KBM-7 (cell line): Measurements from ENCODE around the gene RPUSD1.

Experiments used
- DNase-seq: peaks from one replicate; pipeline ENCODE4 v3.0.0-alpha.2; 2015
- in situ Hi-C: fragments of 300-500 bp; cut with MboI; formaldehyde crosslinking; loops from 2 replicates; pipeline ENCODE4 v1.14.3; 2020; ENCODE audit warnings: low sequenced_read_pairs, low pct_unique_long_range_greater_than_20kb, mixed read lengths

RPUSD1 gene

GRCh38 chr16:774086-775001 is 13.8 kb downstream of the RPUSD1 start:
- in situ Hi-C loops = no loop called here
- DNase-seq = no peak

DNA sequence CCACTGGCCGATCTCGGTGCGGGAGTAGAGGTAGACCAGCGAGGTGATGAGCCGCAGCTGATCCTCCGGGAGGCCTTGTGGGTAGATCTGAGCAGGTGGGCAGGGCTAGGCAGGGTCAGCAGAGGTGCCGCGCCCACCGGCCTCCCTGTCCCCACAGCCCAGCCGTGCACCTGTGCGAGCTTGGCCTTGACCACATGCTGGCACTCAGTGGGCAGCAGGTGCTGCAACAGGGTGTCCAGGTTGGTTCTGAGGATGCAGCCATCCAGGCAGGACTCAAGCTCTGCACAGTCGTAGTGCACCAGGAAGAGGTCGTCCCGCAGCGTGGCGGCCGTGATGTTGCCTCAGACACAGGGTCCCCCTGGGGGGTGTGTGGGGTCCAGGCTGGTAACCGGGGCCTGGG is 15.2 kb downstream of the RPUSD1 start:
- DNase-seq = no peak
- in situ Hi-C loops = no loop called here

DNA sequence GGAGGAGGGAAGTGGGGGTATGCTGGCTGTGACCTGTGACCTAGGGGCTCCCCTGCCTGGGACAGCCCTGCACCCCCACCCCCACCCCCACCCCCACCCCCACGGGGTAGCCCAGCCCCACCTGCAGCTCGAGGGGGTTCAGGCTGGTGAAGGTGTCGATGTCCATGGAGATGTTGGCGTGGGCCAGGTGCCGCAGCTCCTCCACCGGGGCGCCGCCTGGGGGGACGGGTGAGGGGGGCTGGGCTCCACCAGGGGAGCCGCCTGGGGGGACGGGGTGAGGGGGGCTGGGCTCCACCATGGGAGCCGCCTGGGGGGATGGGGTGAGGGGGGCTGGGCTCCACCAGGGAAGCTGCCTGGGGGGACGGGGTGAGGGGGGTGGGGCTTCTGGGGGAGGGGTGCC is 17.8 kb downstream of the RPUSD1 start:
- DNase-seq = no peak
- in situ Hi-C loops = no loop called here

DNA sequence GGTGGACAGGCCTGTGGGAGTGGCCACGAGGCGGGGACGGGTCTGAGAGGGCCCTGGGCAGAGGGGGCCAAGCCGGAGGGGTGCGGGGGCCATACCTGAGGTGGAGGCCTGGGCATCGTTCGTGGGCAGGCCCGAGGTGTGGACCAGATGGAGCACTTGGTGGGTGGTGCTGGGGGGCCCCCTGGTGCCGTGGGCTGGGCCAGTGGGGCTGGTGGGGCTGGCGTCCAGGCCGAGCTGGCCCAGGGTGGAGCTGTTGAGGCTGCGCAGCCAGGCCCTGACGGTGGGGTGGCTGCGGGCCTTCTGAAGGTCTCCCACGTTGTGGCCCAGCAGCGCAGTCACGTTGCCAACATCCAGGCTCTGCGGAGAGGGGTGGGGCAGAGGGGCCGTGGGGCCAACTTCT is 18.2 kb downstream of the RPUSD1 start:
- in situ Hi-C loops = no loop called here
- no peak for DNase-seq

DNA sequence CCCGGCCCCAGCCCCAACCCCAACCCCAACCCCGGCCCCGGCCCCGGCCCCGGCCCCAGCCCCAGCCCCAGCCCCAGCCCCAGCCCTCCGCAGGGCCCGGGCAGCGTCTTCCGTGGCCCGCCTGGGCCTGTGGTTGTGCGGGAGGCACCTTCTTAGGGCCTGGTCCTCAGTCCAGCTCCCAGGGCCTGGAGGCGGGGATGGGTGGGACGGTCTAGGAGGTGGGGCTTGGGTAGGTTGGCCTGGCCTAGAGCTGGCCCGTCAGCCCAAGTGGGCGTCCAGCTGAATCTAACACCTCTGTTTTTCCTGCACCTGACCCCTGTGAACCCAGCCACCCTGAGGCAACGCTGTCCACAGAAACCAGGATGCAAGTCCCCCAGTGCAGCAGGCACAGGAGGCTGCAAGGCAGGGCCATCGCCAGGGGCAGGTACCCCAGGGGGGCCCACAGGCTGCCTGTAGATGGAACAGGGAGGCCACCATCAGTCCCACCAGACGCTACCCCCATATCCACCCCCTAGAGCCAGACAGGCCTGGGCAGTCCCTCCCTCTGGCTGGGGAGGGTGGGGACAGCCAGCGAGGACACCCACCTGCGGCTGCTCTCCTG is 18.9 kb downstream of the RPUSD1 start:
- in situ Hi-C loops = no loop called here

DNA sequence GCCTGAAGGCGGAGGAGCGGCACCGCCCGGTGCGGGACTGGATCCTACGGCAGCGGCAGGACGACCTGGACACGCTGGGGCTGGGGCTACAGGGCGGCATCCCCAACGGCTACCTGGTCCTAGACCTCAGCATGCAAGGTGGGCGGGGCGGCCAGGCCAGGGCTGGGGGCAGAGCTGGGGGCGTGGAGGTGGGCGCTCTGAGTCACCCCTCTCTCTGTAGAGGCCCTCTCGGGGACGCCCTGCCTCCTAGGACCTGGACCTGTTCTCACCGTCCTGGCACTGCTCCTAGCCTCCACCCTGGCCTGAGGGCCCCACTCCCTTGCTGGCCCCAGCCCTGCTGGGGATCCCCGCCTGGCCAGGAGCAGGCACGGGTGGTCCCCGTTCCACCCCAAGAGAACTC is 19.8 kb downstream of the RPUSD1 start:
- DNase-seq = no peak
- in situ Hi-C loops = no loop called here

More for the DNA sequence above, 18.9 kb downstream of the RPUSD1 start:
- DNase-seq = no peak

GRCh38 chr16:767743-768235 is 20.4 kb downstream of the RPUSD1 start:
- in situ Hi-C loops = no loop called here
- DNase-seq = no peak

DNA sequence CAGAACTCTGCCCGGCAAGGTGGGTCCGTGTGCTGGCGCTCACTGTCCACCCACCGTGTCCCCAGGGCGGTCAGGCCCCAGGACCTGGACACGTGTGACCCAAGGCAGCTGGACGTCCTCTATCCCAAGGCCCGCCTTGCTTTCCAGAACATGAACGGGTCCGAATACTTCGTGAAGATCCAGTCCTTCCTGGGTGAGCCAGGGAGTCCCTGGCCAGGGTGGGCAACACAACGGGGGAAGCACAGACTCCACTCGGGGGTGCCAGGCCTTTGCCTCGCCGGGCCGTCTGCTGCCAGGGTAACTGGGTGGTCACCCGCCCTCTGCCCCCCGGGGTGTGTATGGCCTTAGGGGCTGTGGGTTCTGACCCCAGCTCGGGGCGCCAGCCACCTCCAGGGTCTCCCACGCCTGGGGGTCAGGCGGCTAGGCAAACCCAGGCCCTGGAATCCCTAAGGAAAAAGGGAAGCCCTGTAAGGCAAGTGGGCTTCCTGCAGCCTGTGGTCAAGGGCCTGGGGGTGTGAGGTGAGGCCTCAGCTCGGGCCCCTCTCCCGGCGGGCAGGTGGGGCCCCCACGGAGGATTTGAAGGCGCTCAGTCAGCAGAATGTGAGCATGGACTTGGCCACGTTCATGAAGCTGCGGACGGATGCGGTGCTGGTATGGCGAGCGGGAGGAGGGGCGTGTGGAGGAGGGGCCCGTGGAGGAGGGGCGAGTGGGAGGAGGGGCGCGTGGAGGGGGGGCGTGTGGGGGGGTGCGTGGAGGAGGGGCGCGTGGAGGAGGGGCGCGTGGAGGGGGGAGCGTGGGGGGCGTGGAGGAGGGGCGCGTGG is 21.2 kb downstream of the RPUSD1 start:
- in situ Hi-C loops = no loop called here

DNA sequence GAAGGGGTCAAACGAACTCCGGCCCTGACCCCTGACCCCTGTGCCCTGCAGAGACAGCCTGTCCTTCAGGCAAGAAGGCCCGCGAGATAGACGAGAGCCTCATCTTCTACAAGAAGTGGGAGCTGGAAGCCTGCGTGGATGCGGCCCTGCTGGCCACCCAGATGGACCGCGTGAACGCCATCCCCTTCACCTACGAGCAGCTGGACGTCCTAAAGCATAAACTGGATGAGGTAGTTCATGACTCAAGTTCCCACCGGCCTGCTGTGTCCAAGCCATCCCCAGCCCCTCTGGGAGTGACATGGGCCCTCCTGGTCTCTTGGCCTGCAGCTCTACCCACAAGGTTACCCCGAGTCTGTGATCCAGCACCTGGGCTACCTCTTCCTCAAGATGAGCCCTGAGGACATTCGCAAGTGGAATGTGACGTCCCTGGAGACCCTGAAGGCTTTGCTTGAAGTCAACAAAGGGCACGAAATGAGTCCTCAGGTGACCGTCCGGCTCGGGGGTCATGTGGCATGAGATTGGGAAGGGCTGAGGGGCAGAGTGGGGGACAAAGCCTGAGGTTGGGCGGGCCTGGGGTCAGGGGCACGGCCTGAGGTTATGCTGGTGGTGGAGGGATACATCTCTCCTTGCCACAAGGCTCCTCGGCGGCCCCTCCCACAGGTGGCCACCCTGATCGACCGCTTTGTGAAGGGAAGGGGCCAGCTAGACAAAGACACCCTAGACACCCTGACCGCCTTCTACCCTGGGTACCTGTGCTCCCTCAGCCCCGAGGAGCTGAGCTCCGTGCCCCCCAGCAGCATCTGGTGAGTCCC is 22.0 kb downstream of the RPUSD1 start:
- no peak for DNase-seq
- in situ Hi-C loops = no loop called here

More for the DNA sequence above, 21.2 kb downstream of the RPUSD1 start:
- no peak for DNase-seq

DNA sequence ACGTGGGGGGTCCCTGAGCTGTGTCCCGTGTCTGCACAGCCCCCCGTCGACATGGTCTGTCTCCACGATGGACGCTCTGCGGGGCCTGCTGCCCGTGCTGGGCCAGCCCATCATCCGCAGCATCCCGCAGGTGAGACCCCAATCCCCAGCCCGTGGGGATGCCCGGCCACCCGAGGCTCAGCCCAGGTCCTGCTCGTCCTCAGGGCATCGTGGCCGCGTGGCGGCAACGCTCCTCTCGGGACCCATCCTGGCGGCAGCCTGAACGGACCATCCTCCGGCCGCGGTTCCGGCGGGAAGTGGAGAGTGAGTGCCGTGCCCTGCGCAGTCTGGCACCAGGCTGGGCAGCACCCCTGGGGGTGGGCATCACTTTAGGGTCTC is 22.7 kb downstream of the RPUSD1 start:
- no peak for DNase-seq
- in situ Hi-C loops = no loop called here

DNA sequence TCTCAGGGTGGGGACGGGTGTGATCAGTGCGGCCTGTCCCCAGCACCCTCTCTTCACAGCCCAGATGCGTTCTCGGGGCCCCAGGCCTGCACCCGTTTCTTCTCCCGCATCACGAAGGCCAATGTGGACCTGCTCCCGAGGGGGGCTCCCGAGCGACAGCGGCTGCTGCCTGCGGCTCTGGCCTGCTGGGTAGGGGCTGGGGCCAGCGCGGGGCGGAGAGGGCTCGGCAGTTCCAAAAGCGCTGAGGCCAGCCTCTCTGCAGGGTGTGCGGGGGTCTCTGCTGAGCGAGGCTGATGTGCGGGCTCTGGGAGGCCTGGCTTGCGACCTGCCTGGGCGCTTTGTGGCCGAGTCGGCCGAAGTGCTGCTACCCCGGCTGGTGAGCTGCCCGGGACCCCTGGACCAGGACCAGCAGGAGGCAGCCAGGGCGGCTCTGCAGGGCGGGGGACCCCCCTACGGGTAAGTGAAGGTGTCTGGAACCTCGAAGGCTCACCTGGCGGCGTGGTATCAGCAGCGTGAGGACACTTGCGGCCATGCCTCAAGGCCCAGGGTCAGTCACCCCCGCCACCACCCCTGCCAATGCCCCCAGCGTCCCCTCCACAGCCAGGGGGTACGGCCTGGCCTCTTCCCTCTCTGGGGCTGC is 23.2 kb downstream of the RPUSD1 start:
- no peak for DNase-seq
- in situ Hi-C loops = no loop called here

GRCh38 chr16:764184-764750 is 23.9 kb downstream of the RPUSD1 start:
- DNase-seq = no peak
- in situ Hi-C loops = no loop called here

- DNase-seq = no peak
- in situ Hi-C loops = no loop called here
Measured at GRCh38 chr16:763369-764183, 24.6 kb downstream of the RPUSD1 start.

DNA sequence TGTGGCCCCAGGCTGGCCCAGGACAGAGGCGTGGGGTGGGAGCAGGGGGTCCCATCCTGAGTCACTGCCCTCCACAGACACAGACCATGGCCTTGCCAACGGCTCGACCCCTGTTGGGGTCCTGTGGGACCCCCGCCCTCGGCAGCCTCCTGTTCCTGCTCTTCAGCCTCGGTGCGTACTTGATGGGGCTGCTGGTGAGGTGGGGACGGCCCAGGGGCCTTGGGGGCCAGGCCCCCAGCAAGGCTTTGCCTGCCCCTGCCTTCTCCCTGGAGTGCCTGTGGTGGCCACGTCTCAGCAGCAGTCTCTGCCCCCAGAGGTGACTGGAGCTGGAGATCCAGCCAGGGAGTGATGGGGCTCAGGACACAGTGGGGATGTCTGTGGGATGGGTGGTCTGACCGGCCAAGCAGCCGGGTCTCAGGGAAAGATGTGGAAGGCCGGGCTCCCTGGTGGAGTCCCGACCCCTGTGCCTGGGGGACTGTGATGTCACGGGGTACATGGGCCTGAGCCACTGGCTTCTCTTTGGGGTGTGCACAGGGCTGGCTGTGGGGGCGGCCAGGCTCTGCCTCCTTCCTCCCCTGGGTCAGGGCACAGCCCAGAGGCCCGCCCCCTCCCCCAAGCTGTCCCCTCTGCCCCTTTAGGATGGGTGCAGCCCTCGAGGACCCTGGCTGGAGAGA is 25.4 kb downstream of the RPUSD1 start:
- in situ Hi-C loops = no loop called here
- no peak for DNase-seq

DNA sequence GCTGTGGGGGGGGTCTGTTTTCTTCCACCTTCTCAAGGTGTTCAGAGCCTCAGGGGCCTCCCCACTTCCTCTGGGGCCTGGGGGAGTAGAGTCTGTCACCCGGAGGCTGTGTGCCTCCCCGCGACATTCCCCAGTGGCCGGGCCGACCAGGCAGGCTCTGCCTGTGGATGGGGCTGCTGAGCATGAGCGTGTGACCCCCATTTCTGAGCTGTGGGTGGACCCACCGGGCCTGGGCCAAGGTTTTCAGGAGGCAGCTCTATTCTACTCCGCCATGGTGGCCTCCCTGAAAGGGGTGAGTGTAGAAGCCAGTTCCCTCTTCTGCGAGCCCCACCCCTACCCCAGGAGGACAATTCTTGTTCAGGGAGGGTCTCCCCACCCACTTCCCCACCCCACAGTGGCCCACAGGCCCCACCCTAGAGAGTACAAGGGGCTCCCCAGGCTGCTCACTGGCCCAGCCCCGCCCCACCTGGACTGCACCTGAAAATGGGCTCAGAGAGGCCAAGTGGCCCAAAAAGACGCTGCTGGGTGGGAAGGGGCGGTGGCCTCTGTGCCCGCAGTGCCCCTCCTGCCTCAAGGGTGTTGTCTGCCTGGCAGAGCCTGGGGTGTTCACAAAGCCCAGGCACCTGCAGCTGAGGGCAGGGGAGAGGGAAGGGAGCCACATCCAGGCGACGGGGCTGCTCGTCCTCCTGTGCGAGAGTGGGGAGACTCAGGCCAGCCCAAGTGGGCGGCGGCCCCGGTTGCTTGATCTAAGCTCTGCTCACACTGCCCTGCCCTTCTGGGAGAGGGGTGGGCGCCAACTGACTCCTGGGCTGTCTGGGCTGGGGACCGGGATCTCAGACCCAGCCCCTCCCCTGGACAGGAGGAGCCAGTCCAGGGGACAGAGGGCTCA is 26.3 kb downstream of the RPUSD1 start:
- DNase-seq = no peak
- in situ Hi-C loops = no loop called here
